Stimulated activated CD4-positive, alpha-beta T cell treated with anti-CD3 and anti-CD28 coated beads, Interleukin-1b, Interleukin-23, amount 100 ng/mL, for 4 hours (primary cell): ENCODE data around the gene LRRC40.

Experiments
- DNase-seq, 2 donors: peaks; one replicate each; pipeline ENCODE4 v3.0.0-alpha.2; 2020; ENCODE audit warnings: low read depth in 2 of 2

The LRRC40 gene

DNA sequence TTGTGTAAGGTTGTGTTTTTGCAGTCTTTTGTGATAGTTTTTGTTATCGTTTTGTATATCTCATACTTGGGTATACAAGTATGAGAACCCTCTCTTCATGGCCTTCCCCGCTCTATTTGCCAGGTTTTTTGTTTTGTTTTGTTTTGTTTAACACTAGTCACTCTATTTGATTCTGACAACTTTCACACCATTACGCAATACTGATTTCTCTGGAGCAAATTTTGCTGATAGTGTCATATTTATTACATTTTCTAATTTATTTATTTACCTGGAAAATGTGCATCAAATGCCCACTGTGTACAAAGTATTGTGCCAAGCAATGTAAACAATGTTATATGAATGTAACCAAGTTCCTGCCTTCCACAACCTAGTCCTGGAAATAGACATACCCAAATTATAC lies 90.1 kb downstream of the LRRC40 start:
- DNase-seq = no peak

GRCh38 chr1:70112838-70113237 lies 92.5 kb downstream of the LRRC40 start:
- no peak for DNase-seq

DNA sequence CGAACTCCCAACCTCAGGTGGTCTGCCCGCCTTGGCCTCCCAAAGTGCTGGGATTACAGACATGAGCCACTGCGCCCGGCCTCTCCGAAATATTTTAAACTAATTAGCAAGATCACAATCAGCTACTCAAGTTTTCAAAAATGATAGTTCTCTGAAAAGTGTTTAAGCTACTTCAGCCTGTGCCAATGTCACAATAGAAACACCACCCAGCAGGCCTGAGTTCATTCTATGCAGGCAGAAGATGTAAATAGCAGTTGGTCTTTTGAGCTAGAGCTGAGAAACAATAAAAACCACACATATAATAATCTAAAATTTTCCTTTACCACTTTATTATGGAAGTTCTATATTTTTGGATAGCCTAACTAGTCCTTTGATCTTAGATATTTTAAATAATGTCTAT lies 96.1 kb downstream of the LRRC40 start:
- DNase-seq = no peak

- no peak for DNase-seq
Observed at GRCh38 chr1:70103770-70104169, 101.6 kb downstream of the LRRC40 start.

GRCh38 chr1:70101774-70102173 lies 103.6 kb downstream of the LRRC40 start:
- DNase-seq = no peak

- no peak for DNase-seq
Observed at GRCh38 chr1:70101231-70101630, 104.1 kb downstream of the LRRC40 start.
